HFF-Myc (cell line): ENCODE results near the gene CPNE9.

Source experiments
- DNase-seq: peaks from one replicate; pipeline ENCODE4 v3.0.0-alpha.2; 2011; ENCODE audit warnings: low read depth; ENCODE audit errors: extremely low read depth
- H3K4me3 ChIP-seq: replicated peaks from 2 replicates; pipeline ENCODE4 v1.5.1; 2011; ENCODE audit warnings: low read depth, mild to moderate bottlenecking, control low read depth, low read length
- CTCF ChIP-seq: IDR thresholded peaks from 2 replicates; pipeline ENCODE4 v1.5.1; 2012; ENCODE audit warnings: mild to moderate bottlenecking, low read depth, low read length, control low read depth; ENCODE audit errors: missing control alignments

CPNE9 gene

GRCh38 chr3:9713142-9713541, 9.5 kb downstream of the CPNE9 start:
- DNase-seq: no peak
- no peak for TF ChIP-seq CTCF
- no peak overlapping the region for H3K4me3 ChIP-seq

GRCh38 chr3:9715136-9715535, 11.5 kb downstream of the CPNE9 start:
- DNase-seq: no peak
- no peak for TF ChIP-seq CTCF
- H3K4me3 ChIP-seq: no peak overlapping the region

- peak; percentile 97 for TF ChIP-seq CTCF
- DNase-seq: peak; percentile 78
- no peak overlapping the region for H3K4me3 ChIP-seq
These were observed 12.3 kb downstream of the CPNE9 start for GRCh38 chr3:9715764-9716437.

- DNase-seq: no peak
- TF ChIP-seq CTCF: no peak
- H3K4me3 ChIP-seq: no peak overlapping the region
These were observed 13.3 kb downstream of the CPNE9 start for GRCh38 chr3:9716801-9717555.

GRCh38 chr3:9717563-9717962, 13.9 kb downstream of the CPNE9 start:
- TF ChIP-seq CTCF: no peak
- no peak overlapping the region for H3K4me3 ChIP-seq
- DNase-seq: no peak

- TF ChIP-seq CTCF: no peak
- no peak overlapping the region for H3K4me3 ChIP-seq
- DNase-seq: no peak
These were observed 14.5 kb downstream of the CPNE9 start for GRCh38 chr3:9718118-9718517.
